H9 (cell line): Measurements from ENCODE around the gene GALNT16. TPM values are rescaled to one million over a fixed set of nuclear protein-coding genes. Genes with fewer than 3 reads are reported as not detected.

Source experiments
- DNase-seq: peaks from one replicate; pipeline ENCODE4 v3.0.0-alpha.2; 2017
- H2AFZ ChIP-seq: one replicate; pipeline ENCODE4 v1.6.1; 2013; ENCODE audit warnings: mild to moderate bottlenecking, low read length, control low read depth, moderate library complexity
- H2AK5ac ChIP-seq: 2 replicates; pipeline ENCODE4 v1.6.1; 2013; ENCODE audit warnings: low read length, control low read depth, mixed read lengths; ENCODE audit not compliant: insufficient read length
- H2BK120ac ChIP-seq: one replicate; pipeline ENCODE4 v1.6.1; 2013; ENCODE audit warnings: low read depth, mild to moderate bottlenecking, low read length, control low read depth, inconsistent platforms; ENCODE audit not compliant: poor library complexity, severe bottlenecking
- H2BK12ac ChIP-seq: 2 replicates; pipeline ENCODE4 v1.6.1; 2013; ENCODE audit warnings: low read length, control low read depth, mixed read lengths, low read depth; ENCODE audit not compliant: insufficient read length
- H2BK15ac ChIP-seq: 2 replicates; pipeline ENCODE4 v1.6.1; 2013; ENCODE audit warnings: low read depth, low read length, control low read depth
- H2BK20ac ChIP-seq: one replicate; pipeline ENCODE4 v1.6.1; 2013; ENCODE audit warnings: low read depth, mild to moderate bottlenecking, low read length, control low read depth, inconsistent platforms; ENCODE audit not compliant: poor library complexity, severe bottlenecking
- H2BK5ac ChIP-seq: 2 replicates; pipeline ENCODE4 v1.6.1; 2013; ENCODE audit warnings: low read length, control low read depth, mixed read lengths; ENCODE audit not compliant: insufficient read length
- H3K14ac ChIP-seq: 2 replicates; pipeline ENCODE4 v1.6.1; 2013; ENCODE audit warnings: low read length, control low read depth; ENCODE audit not compliant: insufficient read depth
- H3K18ac ChIP-seq: 2 replicates; pipeline ENCODE4 v1.6.1; 2013; ENCODE audit warnings: low read depth, mild to moderate bottlenecking, mixed read lengths, low read length, control low read depth; ENCODE audit not compliant: insufficient read length
- H3K23ac ChIP-seq: 2 replicates; pipeline ENCODE4 v1.6.1; 2013; ENCODE audit warnings: low read length, control low read depth, mixed read lengths, low read depth; ENCODE audit not compliant: insufficient read length
- H3K23me2 ChIP-seq: 2 replicates; pipeline ENCODE4 v1.6.1; 2013; ENCODE audit warnings: low read depth, mild to moderate bottlenecking, mixed read lengths, low read length, control low read depth; ENCODE audit not compliant: insufficient read length, poor library complexity, severe bottlenecking
- H3K27ac ChIP-seq: 2 replicates; pipeline ENCODE4 v1.5.1; 2013; ENCODE audit warnings: low read length, control low read depth, mixed read lengths, low read depth; ENCODE audit not compliant: insufficient read length
- H3K27me3 ChIP-seq: 2 replicates; pipeline ENCODE4 v1.6.1; 2013; ENCODE audit warnings: low read length, control low read depth, inconsistent platforms; ENCODE audit not compliant: insufficient read depth
- H3K4ac ChIP-seq: 2 replicates; pipeline ENCODE4 v1.6.1; 2013; ENCODE audit warnings: low read depth, mild to moderate bottlenecking, control low read depth, inconsistent platforms, low read length, moderate library complexity
- H3K4me1 ChIP-seq: 2 replicates; pipeline ENCODE4 v1.6.1; 2013; ENCODE audit warnings: low read length, control low read depth, inconsistent platforms; ENCODE audit not compliant: insufficient read depth
- H3K4me2 ChIP-seq: 2 replicates; pipeline ENCODE4 v1.6.1; 2013; ENCODE audit warnings: low read length, control low read depth, mixed read lengths; ENCODE audit not compliant: insufficient read length, insufficient read depth
- H3K56ac ChIP-seq: 2 replicates; pipeline ENCODE4 v1.6.1; 2013; ENCODE audit warnings: low read depth, mild to moderate bottlenecking, mixed read lengths, low read length, control low read depth; ENCODE audit not compliant: insufficient read length
- H3K79me1 ChIP-seq: 2 replicates; pipeline ENCODE4 v1.6.1; 2013; ENCODE audit warnings: low read depth, mild to moderate bottlenecking, moderate library complexity, low read length, control low read depth, inconsistent platforms; ENCODE audit not compliant: insufficient read depth, poor library complexity, severe bottlenecking
- H3K79me2 ChIP-seq: 2 replicates; pipeline ENCODE4 v1.6.1; 2013; ENCODE audit warnings: low read length, control low read depth, inconsistent platforms; ENCODE audit not compliant: insufficient read depth
- H3K9ac ChIP-seq: 2 replicates; pipeline ENCODE4 v1.6.1; 2013; ENCODE audit warnings: low read length, control low read depth, mixed read lengths; ENCODE audit not compliant: insufficient read length; ENCODE audit errors: extremely low read depth
- H3K9me3 ChIP-seq: one replicate; pipeline ENCODE4 v1.6.1; 2013; ENCODE audit warnings: low read depth, low read length, inconsistent platforms; ENCODE audit not compliant: control insufficient read depth
- H3T11ph ChIP-seq: one replicate; pipeline ENCODE4 v1.6.1; 2013; ENCODE audit warnings: mild to moderate bottlenecking, low read length, control low read depth, inconsistent platforms
- H4K20me1 ChIP-seq: one replicate; pipeline ENCODE4 v1.6.1; 2013; ENCODE audit not compliant: control insufficient read depth, insufficient read length, insufficient read depth
- H4K5ac ChIP-seq: 2 replicates; pipeline ENCODE4 v1.6.1; 2013; ENCODE audit warnings: low read depth, mild to moderate bottlenecking, mixed read lengths, low read length, control low read depth; ENCODE audit not compliant: insufficient read length
- H4K8ac ChIP-seq: replicated peaks from 2 replicates; pipeline ENCODE4 v1.6.1; 2013; ENCODE audit warnings: low read length, control low read depth, mixed read lengths, low read depth; ENCODE audit not compliant: insufficient read length
- H4K91ac ChIP-seq: 2 replicates; pipeline ENCODE4 v1.6.1; 2013; ENCODE audit warnings: low read depth, mild to moderate bottlenecking, moderate library complexity, mixed read lengths, low read length, control low read depth; ENCODE audit not compliant: insufficient read length
- H3K27ac Mint-ChIP-seq, 3 experiments: 2 replicates in 2 of 3; 3 replicates in 1 of 3; pipeline ENCODE4 v1.8.0; 2020 to 2021; ENCODE audit warnings: mixed read lengths in 3 of 3, mild to moderate bottlenecking in 1 of 3, moderate library complexity in 1 of 3
- H3K27me3 Mint-ChIP-seq: 2 replicates; pipeline ENCODE4 v1.8.0; 2021; ENCODE audit warnings: low read depth, mild to moderate bottlenecking, moderate library complexity, mixed read lengths
- H3K36me3 Mint-ChIP-seq, 3 experiments: 2 replicates in 2 of 3; 3 replicates in 1 of 3; pipeline ENCODE4 v1.8.0; 2020 to 2021; ENCODE audit warnings: low read depth in 3 of 3, mixed read lengths in 3 of 3; ENCODE audit not compliant: insufficient read depth in 1 of 3
- H3K4me1 Mint-ChIP-seq, 2 experiments: 2 replicates each; pipeline ENCODE4 v1.8.0; 2020; ENCODE audit warnings: mixed read lengths in 2 of 2
- H3K4me3 Mint-ChIP-seq, 2 experiments: 2 replicates in 1 of 2; 3 replicates in 1 of 2; pipeline ENCODE4 v1.8.0; 2020 to 2021; ENCODE audit warnings: mild to moderate bottlenecking in 2 of 2, mixed read lengths in 2 of 2, moderate library complexity in 1 of 2
- H3K9me3 Mint-ChIP-seq, 2 experiments: 2 replicates in 1 of 2; 3 replicates in 1 of 2; pipeline ENCODE4 v1.8.0; 2020; ENCODE audit warnings: mild to moderate bottlenecking in 2 of 2, mixed read lengths in 2 of 2, moderate library complexity in 1 of 2
- WGBS: extraction: QIAGEN DNeasy Blood & Tissue Kit; methylation state at CpG from one replicate; pipeline ENCODE4 v1.1.7; 2013; ENCODE audit warnings: missing lambda C conversion rate, low lambda C conversion rate, mixed read lengths; ENCODE audit not compliant: insufficient read length; ENCODE audit errors: extremely low coverage; 5-methylcytosine and 5-hydroxymethylcytosine counted together
- total RNA-seq: library from RNA; stranded (reverse); gene quantifications from 2 replicates; pipeline ENCODE4 v1.2.1, GENCODE V29; 2021
- TF ChIP-seq, protein P1 (sequence below): fragments of 200-600 bp; sonication (generic); conservative IDR thresholded peaks from 3 replicates; pipeline ENCODE4 v1.8.0; 2021; ENCODE audit warnings: antibody characterized with exemption, mild to moderate bottlenecking

GALNT16 gene
- total RNA-seq, 1 experiment from 2014 or later, result 2.3 TPM

DNA sequence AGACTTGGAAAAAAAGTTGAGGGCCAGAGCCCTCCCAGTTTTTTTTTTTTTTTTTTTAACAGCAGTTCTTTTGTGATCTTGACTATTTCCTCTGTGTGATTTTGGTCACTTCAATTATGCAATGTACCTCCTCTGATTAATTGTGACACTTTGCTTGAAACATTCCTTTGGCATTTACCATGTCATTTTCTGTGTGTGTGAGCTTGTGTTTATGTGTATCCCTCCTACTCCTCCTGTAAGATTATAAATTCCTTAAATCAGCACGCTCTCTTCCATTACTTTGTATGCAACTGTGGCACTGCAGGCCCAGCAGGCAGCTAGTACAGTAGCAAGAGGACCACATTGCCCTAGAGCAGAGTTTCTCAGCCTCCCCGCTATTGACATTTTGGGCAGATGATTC, 33.2 kb upstream of the GALNT16 start:
- no peak overlapping the region for H3K18ac ChIP-seq
- H4K20me1 ChIP-seq, result no peaks in the 10 kb centered on the region
- no peak overlapping the region for H3K4me2 ChIP-seq
- no peaks in the 10 kb centered on the region for H3K23me2 ChIP-seq
- H3K4ac ChIP-seq, result no peak overlapping the region
- Mint-ChIP-seq H3K27ac (peak overlapping the region in 1 of 3 experiments; percentile 4; a peak in 1 of 7 replicates), H3K27me3 (no peaks in the 10 kb centered on the region), H3K4me1 (peaks cover 9% of the 10 kb centered on the region in 2 experiments), H3K36me3 (peaks cover 4 to 25% (median 23%) of the 10 kb centered on the region in 3 experiments; a peak in 5 of 7 replicates), H3K4me3 (no peak overlapping the region), H3K9me3 (no peaks in the 10 kb centered on the region)
- TF ChIP-seq, protein P1, sequence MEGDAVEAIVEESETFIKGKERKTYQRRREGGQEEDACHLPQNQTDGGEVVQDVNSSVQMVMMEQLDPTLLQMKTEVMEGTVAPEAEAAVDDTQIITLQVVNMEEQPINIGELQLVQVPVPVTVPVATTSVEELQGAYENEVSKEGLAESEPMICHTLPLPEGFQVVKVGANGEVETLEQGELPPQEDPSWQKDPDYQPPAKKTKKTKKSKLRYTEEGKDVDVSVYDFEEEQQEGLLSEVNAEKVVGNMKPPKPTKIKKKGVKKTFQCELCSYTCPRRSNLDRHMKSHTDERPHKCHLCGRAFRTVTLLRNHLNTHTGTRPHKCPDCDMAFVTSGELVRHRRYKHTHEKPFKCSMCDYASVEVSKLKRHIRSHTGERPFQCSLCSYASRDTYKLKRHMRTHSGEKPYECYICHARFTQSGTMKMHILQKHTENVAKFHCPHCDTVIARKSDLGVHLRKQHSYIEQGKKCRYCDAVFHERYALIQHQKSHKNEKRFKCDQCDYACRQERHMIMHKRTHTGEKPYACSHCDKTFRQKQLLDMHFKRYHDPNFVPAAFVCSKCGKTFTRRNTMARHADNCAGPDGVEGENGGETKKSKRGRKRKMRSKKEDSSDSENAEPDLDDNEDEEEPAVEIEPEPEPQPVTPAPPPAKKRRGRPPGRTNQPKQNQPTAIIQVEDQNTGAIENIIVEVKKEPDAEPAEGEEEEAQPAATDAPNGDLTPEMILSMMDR, result no peak
- H3K79me1 ChIP-seq, result no peaks in the 10 kb centered on the region
- no peak overlapping the region for H2AK5ac ChIP-seq
- H2BK5ac ChIP-seq, result no peak overlapping the region
- H4K8ac ChIP-seq, result no peak overlapping the region
- no peaks in the 10 kb centered on the region for H3K79me2 ChIP-seq
- H2BK20ac ChIP-seq, result no peak overlapping the region
- no peaks in the 10 kb centered on the region for H3K9me3 ChIP-seq
- no peak overlapping the region for H3K23ac ChIP-seq
- H3K14ac ChIP-seq, result no peak overlapping the region
- no peak overlapping the region for H2BK12ac ChIP-seq
- H3K4me1 ChIP-seq, result no peaks in the 10 kb centered on the region
- H2BK120ac ChIP-seq, result no peak overlapping the region
- H3K9ac ChIP-seq, result no peak overlapping the region
- no CpG with 5 or more reads among the region's 2 CpGs for WGBS
- no peaks in the 10 kb centered on the region for H3K27me3 ChIP-seq
- H2AFZ ChIP-seq, result no peak overlapping the region
- no peak overlapping the region for H3K27ac ChIP-seq
- no peak overlapping the region for H4K5ac ChIP-seq
- H3K56ac ChIP-seq, result no peak overlapping the region
- no peak overlapping the region for H2BK15ac ChIP-seq
- no peak overlapping the region for H4K91ac ChIP-seq
- no peak overlapping the region for H3T11ph ChIP-seq
- DNase-seq, result no peak
